Upper lobe of left lung (tissue), 6 donors: Measurements from ENCODE around the gene HJV. TPM values are rescaled to one million over a fixed set of nuclear protein-coding genes. Genes with fewer than 3 reads are reported as not detected.

ENCODE experiments used
- ATAC-seq, 2 donors: fragments of 200-7000 bp; cut with Tn5 transposase; one replicate each; pipeline ENCODE4 v1.9.1; 2022; ENCODE audit warnings: mild to moderate bottlenecking in 2 of 2, moderate library complexity in 2 of 2; ENCODE audit not compliant: low FRiP score in 2 of 2
- DNase-seq, 2 donors: peaks; one replicate each; pipeline ENCODE4 v3.0.0-alpha.2; 2019 to 2020
- H3K27ac ChIP-seq, 4 donors: fragments of 200-600 bp; sonication (generic); one replicate each; pipeline ENCODE4 v1.5.1; 2016 to 2019
- H3K27me3 ChIP-seq, 4 donors: fragments of 200-600 bp; sonication (generic); one replicate each; pipeline ENCODE4 v1.5.1; 2017 to 2019
- H3K36me3 ChIP-seq, 4 donors: fragments of 200-600 bp; sonication (generic); one replicate each; pipeline ENCODE4 v1.5.1; 2016 to 2019
- H3K4me1 ChIP-seq, 4 donors: fragments of 200-600 bp; sonication (generic); one replicate each; pipeline ENCODE4 v1.5.1; 2018 to 2019
- H3K4me3 ChIP-seq, 4 donors: fragments of 200-600 bp; sonication (generic); one replicate each; pipeline ENCODE4 v1.5.1; 2017 to 2019; ENCODE audit warnings: mild to moderate bottlenecking in 2 of 4, moderate library complexity in 1 of 4
- H3K9me3 ChIP-seq, 4 donors: fragments of 200-600 bp; sonication (generic); one replicate each; pipeline ENCODE4 v1.5.1; 2018 to 2019
- EP300 ChIP-seq, 4 donors: sonication (generic); formaldehyde crosslinking; IDR thresholded peaks; one replicate each; pipeline ENCODE4 v1.5.1; 2017; ENCODE audit warnings: antibody characterized with exemption in 4 of 4, control low read depth in 2 of 4
- POLR2A ChIP-seq, 4 donors: fragments of 450-650 bp; IDR thresholded peaks; one replicate each; pipeline ENCODE4 v1.5.1; 2016 to 2017; ENCODE audit warnings: antibody characterized with exemption in 4 of 4, mild to moderate bottlenecking in 2 of 4
- POLR2AphosphoS5 ChIP-seq, 2 donors: sonication (generic); formaldehyde crosslinking; IDR thresholded peaks; one replicate each; pipeline ENCODE4 v1.5.1; 2017; ENCODE audit warnings: antibody characterized with exemption in 2 of 2
- WGBS, 2 donors: methylation state at CpG; one replicate each; pipeline ENCODE4 v1.1.5; 2017 to 2018; 5-methylcytosine and 5-hydroxymethylcytosine counted together
- total RNA-seq, 6 donors: library from RNA; depleted of rRNA in 4 of 6; stranded (reverse); fragments of >200 nt in 4 of 6; gene quantifications; one replicate each; pipeline versions ENCODE4 v1.1.0 to v1.2.1, GENCODE V29; 2016 to 2021
- TF ChIP-seq, protein P1 (sequence below), 6 experiments: fragments of 450-650 bp in 4 of 6; fragments of 200-600 bp in 2 of 6; sonication (generic) in 2 of 6; IDR thresholded peaks; one replicate each; pipeline ENCODE4 v1.5.1; 2016 to 2019; ENCODE audit warnings: antibody characterized with exemption in 6 of 6
- donor health status: DM: no; HTN: no; CAD: no; lungs with moderate emphysema.
- donor health status: DM: no; HTN: yes; CAD: no; lungs with severe emphysema.

The HJV gene
- total RNA-seq, 6 donors from 2014 or later = not detected

DNA sequence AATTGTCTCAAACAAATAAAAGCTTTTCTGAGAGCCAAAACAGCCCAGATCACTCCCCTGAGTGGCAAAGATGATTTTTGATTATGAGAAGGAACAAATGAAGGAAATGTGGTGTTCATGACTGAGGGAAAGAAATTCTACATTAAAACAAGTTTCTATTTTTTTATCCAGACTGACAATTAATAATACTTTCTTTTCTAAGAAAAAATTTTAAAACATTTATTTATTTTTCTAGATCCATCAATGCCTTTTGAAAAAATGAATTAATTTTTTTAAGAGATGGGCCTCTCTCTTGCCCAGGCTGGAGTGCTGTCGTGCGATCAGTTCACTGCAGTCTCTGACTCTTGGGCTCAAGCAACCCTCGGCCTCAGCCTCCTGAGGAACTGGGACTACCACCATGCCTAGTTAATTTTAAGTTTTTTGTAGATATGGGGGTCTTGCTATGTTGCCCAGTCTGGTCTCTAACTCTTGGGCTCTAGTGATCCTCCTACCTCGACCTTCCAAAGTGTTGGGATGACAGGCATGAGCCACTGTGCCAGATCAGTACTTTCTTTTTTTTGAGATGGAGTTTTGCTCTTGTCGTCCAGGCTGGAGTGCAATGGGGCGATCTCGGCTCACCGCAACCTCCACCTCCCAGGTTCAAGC lies 13.9 kb downstream of the HJV start:
- DNase-seq = no peak
- H3K9me3 ChIP-seq = no peaks in the 10 kb centered on the region
- H3K27ac ChIP-seq = peak overlapping the region; percentile 75 to 90 (median 84)
- peak overlapping the region in 2 of 4 donors; percentile 9 to 10 for H3K4me3 ChIP-seq
- ATAC-seq = no peak
- no peaks in the 10 kb centered on the region for H3K27me3 ChIP-seq
- peaks cover 47 to 67% (median 51%) of the 10 kb centered on the region in 4 donors for H3K4me1 ChIP-seq
- WGBS, 2 donors = 83 to 87% methylated on average over 8 of the region's 8 CpGs
- H3K36me3 ChIP-seq = no peaks in the 10 kb centered on the region
- peak in 1 of 4 donors; percentile 5 for TF ChIP-seq POLR2A (IDR thresholded peaks at IDR 0.05)
- TF ChIP-seq EP300 (IDR thresholded peaks at IDR 0.05) = no peak
- no peak for TF ChIP-seq POLR2AphosphoS5 (IDR thresholded peaks at IDR 0.05)

- WGBS, 2 donors = 91 to 94% methylated on average over 2 of the region's 2 CpGs
- H3K9me3 ChIP-seq = no peaks in the 10 kb centered on the region
- H3K27me3 ChIP-seq = no peaks in the 10 kb centered on the region
- peaks cover 43 to 61% (median 51%) of the 10 kb centered on the region in 4 donors for H3K4me1 ChIP-seq
- H3K4me3 ChIP-seq = no peak overlapping the region
- TF ChIP-seq, protein P1, sequence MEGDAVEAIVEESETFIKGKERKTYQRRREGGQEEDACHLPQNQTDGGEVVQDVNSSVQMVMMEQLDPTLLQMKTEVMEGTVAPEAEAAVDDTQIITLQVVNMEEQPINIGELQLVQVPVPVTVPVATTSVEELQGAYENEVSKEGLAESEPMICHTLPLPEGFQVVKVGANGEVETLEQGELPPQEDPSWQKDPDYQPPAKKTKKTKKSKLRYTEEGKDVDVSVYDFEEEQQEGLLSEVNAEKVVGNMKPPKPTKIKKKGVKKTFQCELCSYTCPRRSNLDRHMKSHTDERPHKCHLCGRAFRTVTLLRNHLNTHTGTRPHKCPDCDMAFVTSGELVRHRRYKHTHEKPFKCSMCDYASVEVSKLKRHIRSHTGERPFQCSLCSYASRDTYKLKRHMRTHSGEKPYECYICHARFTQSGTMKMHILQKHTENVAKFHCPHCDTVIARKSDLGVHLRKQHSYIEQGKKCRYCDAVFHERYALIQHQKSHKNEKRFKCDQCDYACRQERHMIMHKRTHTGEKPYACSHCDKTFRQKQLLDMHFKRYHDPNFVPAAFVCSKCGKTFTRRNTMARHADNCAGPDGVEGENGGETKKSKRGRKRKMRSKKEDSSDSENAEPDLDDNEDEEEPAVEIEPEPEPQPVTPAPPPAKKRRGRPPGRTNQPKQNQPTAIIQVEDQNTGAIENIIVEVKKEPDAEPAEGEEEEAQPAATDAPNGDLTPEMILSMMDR (IDR thresholded peaks at IDR 0.05) = no peak
- TF ChIP-seq EP300 (IDR thresholded peaks at IDR 0.05) = no peak
- no peak for TF ChIP-seq POLR2A (IDR thresholded peaks at IDR 0.05)
- no peak for TF ChIP-seq POLR2AphosphoS5 (IDR thresholded peaks at IDR 0.05)
- H3K36me3 ChIP-seq = no peaks in the 10 kb centered on the region
- ATAC-seq (no peak), DNase-seq (no peak)
- peak overlapping the region; percentile 61 to 78 (median 72) for H3K27ac ChIP-seq
These were observed 19.8 kb downstream of the HJV start for GRCh38 chr1:146001709-146002108.

DNA sequence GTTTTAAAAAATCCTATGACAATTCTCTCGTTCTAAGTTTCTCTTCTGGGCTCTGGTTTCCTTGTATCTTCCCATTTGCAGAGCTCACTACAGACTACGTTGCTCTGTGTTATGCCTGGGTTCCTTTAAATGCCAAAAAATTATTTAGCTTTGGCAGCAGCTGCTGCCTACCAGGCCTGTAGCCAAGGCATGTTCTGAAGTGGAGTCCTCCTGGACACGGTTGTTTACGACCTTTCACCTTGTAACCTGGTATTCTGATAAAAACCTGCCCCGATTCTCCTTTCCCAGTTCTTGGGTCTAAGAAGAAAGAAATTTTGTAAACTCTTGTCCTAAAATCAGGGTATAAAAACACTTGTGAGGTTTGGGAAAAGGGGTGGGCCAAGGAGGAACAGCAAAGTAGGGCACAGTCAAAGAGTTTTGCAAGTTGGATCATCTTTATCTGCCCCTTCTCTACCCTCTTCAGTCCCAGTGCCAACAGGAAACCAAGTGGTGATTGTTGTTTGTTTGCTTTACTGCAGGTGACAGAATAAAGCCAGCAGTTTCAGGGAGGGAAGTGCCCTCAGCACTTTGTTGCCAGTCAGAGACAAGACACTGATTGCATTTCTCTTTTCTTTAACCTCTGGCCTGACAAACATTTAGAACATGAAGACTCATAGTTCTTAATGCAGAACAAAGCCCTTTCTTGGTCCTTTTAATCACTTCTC lies 22.1 kb downstream of the HJV start:
- H3K4me1 ChIP-seq = peaks cover 30 to 41% (median 33%) of the 10 kb centered on the region in 4 donors
- H3K27me3 ChIP-seq = no peaks in the 10 kb centered on the region
- ATAC-seq (no peak), DNase-seq (peak in 1 of 2 donors; percentile 53)
- TF ChIP-seq POLR2AphosphoS5 (IDR thresholded peaks at IDR 0.05) = peak; percentile 59 to 71
- TF ChIP-seq EP300 (IDR thresholded peaks at IDR 0.05) = peak in 2 of 4 donors; percentile 19 to 60
- TF ChIP-seq, protein P1 (IDR thresholded peaks at IDR 0.05) = no peak
- peak in 1 of 4 donors; percentile 75 for TF ChIP-seq POLR2A (IDR thresholded peaks at IDR 0.05)
- H3K4me3 ChIP-seq = peak overlapping the region in 1 of 4 donors; percentile 83
- H3K27ac ChIP-seq = peak overlapping the region; percentile 93 to 96 (median 96)
- 23 to 35% methylated on average over 5 of the region's 5 CpGs for WGBS, 2 donors
- H3K9me3 ChIP-seq = no peaks in the 10 kb centered on the region
- H3K36me3 ChIP-seq = peaks cover 5 to 14% (median 11%) of the 10 kb centered on the region in 4 donors

DNA sequence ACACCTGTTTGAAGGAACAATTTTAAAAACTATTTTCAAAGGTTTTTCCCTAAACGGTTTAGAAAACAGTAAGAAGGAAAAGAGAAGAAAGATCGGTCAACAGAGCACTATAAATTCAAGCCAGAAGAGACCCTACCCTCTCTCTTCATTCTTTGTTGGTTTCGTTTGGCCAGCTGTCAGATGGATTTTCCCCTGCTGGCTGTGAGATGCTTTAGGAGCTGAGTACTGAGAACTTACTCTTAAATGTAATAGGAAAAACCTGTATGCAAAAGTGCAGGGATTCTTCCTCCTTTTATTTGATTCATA lies 23.9 kb downstream of the HJV start:
- Histone ChIP-seq H3K36me3 (peaks cover 23 to 33% (median 29%) of the 10 kb centered on the region in 4 donors), H3K4me3 (peak overlapping the region; percentile 26 to 83 (median 70)), H3K27ac (peak overlapping the region; percentile 93 to 96 (median 96)), H3K9me3 (no peaks in the 10 kb centered on the region), H3K27me3 (no peaks in the 10 kb centered on the region), H3K4me1 (peaks cover 31 to 46% (median 39%) of the 10 kb centered on the region in 4 donors)
- DNase-seq = peak in 1 of 2 donors; percentile 22
- no peak for TF ChIP-seq EP300 (IDR thresholded peaks at IDR 0.05)
- TF ChIP-seq, protein P1 (IDR thresholded peaks at IDR 0.05) = peak in 1 of 6 experiments; percentile 9
- TF ChIP-seq POLR2A (IDR thresholded peaks at IDR 0.05) = no peak
- TF ChIP-seq POLR2AphosphoS5 (IDR thresholded peaks at IDR 0.05) = no peak
- 2 to 5% methylated on average over 3 of the region's 3 CpGs for WGBS, 2 donors
- ATAC-seq = no peak

- H3K4me1 ChIP-seq = peaks cover 36 to 49% (median 42%) of the 10 kb centered on the region in 4 donors
These were observed 24.4 kb downstream of the HJV start for GRCh38 chr1:145997016-145997717.

More at GRCh38 chr1:145997016-145997717, 24.4 kb downstream of the HJV start:
- 4 to 5% methylated on average over 12 of the region's 12 CpGs for WGBS, 2 donors
- Histone ChIP-seq H3K9me3 (no peaks in the 10 kb centered on the region), H3K4me3 (peak overlapping the region; percentile 26 to 83 (median 70)), H3K36me3 (peaks cover 26 to 38% (median 32%) of the 10 kb centered on the region in 4 donors), H3K27me3 (no peaks in the 10 kb centered on the region), H3K27ac (peak overlapping the region; percentile 93 to 96 (median 96))
- DNase-seq (peak; percentile 44 to 67), ATAC-seq (peak; percentile 32 to 67)
- TF ChIP-seq POLR2AphosphoS5 (IDR thresholded peaks at IDR 0.05) (peak; percentile 76 to 90), EP300 (IDR thresholded peaks at IDR 0.05) (peak in 2 of 4 donors; percentile 96 to 97)
- TF ChIP-seq, protein P1 (IDR thresholded peaks at IDR 0.05) = no peak
